ENCODE measurements around the gene RNF20.

Gene RNF20

DNA sequence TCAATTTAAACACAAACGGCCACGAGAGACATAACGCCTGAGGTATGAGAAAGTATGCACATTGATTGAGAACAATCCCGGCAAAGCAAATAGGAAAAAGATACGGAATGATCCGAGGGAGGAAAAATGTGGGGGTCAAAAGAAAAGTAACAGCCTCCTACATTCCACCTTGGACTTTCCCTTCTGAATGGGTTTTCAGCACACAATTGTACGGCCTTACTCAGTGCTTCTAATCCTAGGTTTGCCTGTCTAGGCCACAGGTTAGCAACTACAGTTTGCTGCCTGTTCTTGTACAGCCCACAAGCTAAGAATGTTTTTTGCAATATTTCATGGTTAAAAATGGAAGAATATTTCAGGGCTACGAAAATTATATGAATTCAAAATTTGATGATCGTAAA, 46.2 kb upstream of the RNF20 start:
- Histone ChIP-seq H3K9ac (no peak overlapping the region), H3K27ac (no peak overlapping the region), H3K27me3 (ENCODE audit: insufficient read depth, low read depth) (no peaks in the 10 kb centered on the region)

DNA sequence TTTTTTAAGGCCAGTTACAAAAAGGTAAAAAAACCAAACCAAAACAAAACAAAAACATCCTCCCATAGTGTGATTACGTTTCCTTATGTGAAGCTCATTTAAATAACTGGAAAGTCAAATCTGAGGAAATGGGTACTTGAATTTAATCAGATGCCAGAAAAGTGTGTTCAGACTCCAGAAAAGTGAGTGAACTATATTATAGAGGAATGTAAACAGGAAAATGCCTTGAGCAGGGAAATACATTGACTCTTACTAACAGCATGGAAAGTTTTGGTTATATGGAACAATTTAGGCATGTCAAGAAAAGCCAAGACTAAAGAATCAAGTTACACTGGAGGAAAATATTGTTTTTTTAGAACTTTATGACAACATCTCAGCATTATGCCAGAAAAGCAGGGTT, 37.8 kb upstream of the RNF20 start:
- TF ChIP-seq CTCF (conservative IDR thresholded peaks at IDR 0.05; ENCODE audit: low read depth, low read length): no peak

More for the DNA sequence above, 46.2 kb upstream of the RNF20 start:
- H3K4me3 ChIP-seq (IDR thresholded peaks at IDR 0.05; ENCODE audit: insufficient read depth, low read depth, low read length): no peak overlapping the region
- no peak overlapping the region for H2AFZ ChIP-seq (ENCODE audit: low read depth)
- no peak overlapping the region for H3K4me2 ChIP-seq
- no peaks in the 10 kb centered on the region for H3K79me2 ChIP-seq (ENCODE audit: insufficient read depth, low read depth)
- H3K4me1 ChIP-seq (ENCODE audit: low read depth, poor library complexity, severe bottlenecking): no peaks in the 10 kb centered on the region
- H4K20me1 ChIP-seq (ENCODE audit: insufficient read depth): no peaks in the 10 kb centered on the region
- no peak for TF ChIP-seq CTCF (conservative IDR thresholded peaks at IDR 0.05; ENCODE audit: low read depth, low read length)
- H3K36me3 ChIP-seq (ENCODE audit: insufficient read depth): no peaks in the 10 kb centered on the region

GRCh38 chr9:101498323-101498722, 35.3 kb upstream of the RNF20 start:
- no peak for TF ChIP-seq CTCF (conservative IDR thresholded peaks at IDR 0.05; ENCODE audit: low read depth, low read length)
- Histone ChIP-seq H3K4me2 (no peak overlapping the region), H3K27ac (no peak overlapping the region), H3K9ac (no peak overlapping the region), H3K27me3 (ENCODE audit: insufficient read depth, low read depth) (no peaks in the 10 kb centered on the region), H3K79me2 (ENCODE audit: insufficient read depth, low read depth) (no peaks in the 10 kb centered on the region), H3K36me3 (ENCODE audit: insufficient read depth) (no peaks in the 10 kb centered on the region), H4K20me1 (ENCODE audit: insufficient read depth) (no peaks in the 10 kb centered on the region), H3K4me1 (ENCODE audit: low read depth, poor library complexity, severe bottlenecking) (no peaks in the 10 kb centered on the region), H2AFZ (ENCODE audit: low read depth) (no peak overlapping the region), H3K4me3 (IDR thresholded peaks at IDR 0.05; ENCODE audit: insufficient read depth, low read depth, low read length) (no peak overlapping the region)

More for the DNA sequence above, 37.8 kb upstream of the RNF20 start:
- Histone ChIP-seq H3K79me2 (ENCODE audit: insufficient read depth, low read depth) (no peaks in the 10 kb centered on the region), H3K4me3 (IDR thresholded peaks at IDR 0.05; ENCODE audit: insufficient read depth, low read depth, low read length) (no peak overlapping the region), H2AFZ (ENCODE audit: low read depth) (no peak overlapping the region), H3K27ac (no peak overlapping the region), H3K4me2 (no peak overlapping the region), H3K27me3 (ENCODE audit: insufficient read depth, low read depth) (no peaks in the 10 kb centered on the region), H3K36me3 (ENCODE audit: insufficient read depth) (no peaks in the 10 kb centered on the region), H4K20me1 (ENCODE audit: insufficient read depth) (no peaks in the 10 kb centered on the region), H3K4me1 (ENCODE audit: low read depth, poor library complexity, severe bottlenecking) (no peaks in the 10 kb centered on the region), H3K9ac (no peak overlapping the region)

DNA sequence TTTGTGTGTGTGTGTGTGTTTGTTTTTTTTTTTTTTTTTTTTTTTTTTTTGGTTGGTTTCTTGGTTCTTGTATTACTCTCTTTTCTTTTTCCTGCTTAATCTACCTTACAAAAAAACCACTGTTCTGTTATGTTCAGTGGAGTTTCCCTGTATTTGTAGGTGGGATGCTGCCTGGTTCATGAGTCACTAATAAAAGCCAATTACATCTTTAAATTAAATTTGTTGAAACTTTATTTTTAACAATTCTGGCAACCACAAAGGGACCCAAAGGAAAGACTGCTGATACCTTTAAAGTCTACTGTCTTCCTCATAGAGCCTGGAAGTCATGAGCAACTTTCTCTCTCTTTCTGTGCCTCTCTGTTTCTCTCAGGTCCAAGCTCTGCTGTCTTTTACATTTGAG, 29.5 kb upstream of the RNF20 start:
- H3K4me1 ChIP-seq (ENCODE audit: low read depth, poor library complexity, severe bottlenecking): no peaks in the 10 kb centered on the region
- H3K36me3 ChIP-seq (ENCODE audit: insufficient read depth): no peaks in the 10 kb centered on the region
- no peaks in the 10 kb centered on the region for H4K20me1 ChIP-seq (ENCODE audit: insufficient read depth)
- no peak for TF ChIP-seq CTCF (conservative IDR thresholded peaks at IDR 0.05; ENCODE audit: low read depth, low read length)
- no peak overlapping the region for H3K4me2 ChIP-seq
- H2AFZ ChIP-seq (ENCODE audit: low read depth): no peak overlapping the region
- no peak overlapping the region for H3K4me3 ChIP-seq (IDR thresholded peaks at IDR 0.05; ENCODE audit: insufficient read depth, low read depth, low read length)
- H3K9ac ChIP-seq: no peak overlapping the region
- H3K27ac ChIP-seq: no peak overlapping the region
- no peaks in the 10 kb centered on the region for H3K79me2 ChIP-seq (ENCODE audit: insufficient read depth, low read depth)
- no peaks in the 10 kb centered on the region for H3K27me3 ChIP-seq (ENCODE audit: insufficient read depth, low read depth)

Measured in KMS-11 (cell line).